GM12864 (cell line): ENCODE data around the gene TMEM74B.

Source experiments
- DNase-seq: peaks from one replicate; pipeline ENCODE4 v3.0.0-alpha.2; 2011; ENCODE audit warnings: low read depth
- H3K4me3 ChIP-seq: 2 replicates; pipeline ENCODE4 v1.5.1; 2011; ENCODE audit warnings: mild to moderate bottlenecking, low read depth, low read length, control low read depth
- TF ChIP-seq, protein P1 (sequence below): IDR thresholded peaks from 2 replicates; pipeline ENCODE4 v1.5.1; 2011; ENCODE audit warnings: low read depth, mild to moderate bottlenecking, moderate library complexity, low read length, control low read depth, inconsistent platforms; ENCODE audit errors: missing control alignments

The TMEM74B gene

GRCh38 chr20:1202762-1203504 lies 18.2 kb upstream of the TMEM74B start, which contains the start of gene C20orf202:
Gene C20orf202 (plus strand): TSS chr20:1203454. CDS start chr20:1203586, 132 bp downstream.
- no peak for DNase-seq
- H3K4me3 ChIP-seq: no peak within 1 kb of the TSS
- TF ChIP-seq, protein P1, sequence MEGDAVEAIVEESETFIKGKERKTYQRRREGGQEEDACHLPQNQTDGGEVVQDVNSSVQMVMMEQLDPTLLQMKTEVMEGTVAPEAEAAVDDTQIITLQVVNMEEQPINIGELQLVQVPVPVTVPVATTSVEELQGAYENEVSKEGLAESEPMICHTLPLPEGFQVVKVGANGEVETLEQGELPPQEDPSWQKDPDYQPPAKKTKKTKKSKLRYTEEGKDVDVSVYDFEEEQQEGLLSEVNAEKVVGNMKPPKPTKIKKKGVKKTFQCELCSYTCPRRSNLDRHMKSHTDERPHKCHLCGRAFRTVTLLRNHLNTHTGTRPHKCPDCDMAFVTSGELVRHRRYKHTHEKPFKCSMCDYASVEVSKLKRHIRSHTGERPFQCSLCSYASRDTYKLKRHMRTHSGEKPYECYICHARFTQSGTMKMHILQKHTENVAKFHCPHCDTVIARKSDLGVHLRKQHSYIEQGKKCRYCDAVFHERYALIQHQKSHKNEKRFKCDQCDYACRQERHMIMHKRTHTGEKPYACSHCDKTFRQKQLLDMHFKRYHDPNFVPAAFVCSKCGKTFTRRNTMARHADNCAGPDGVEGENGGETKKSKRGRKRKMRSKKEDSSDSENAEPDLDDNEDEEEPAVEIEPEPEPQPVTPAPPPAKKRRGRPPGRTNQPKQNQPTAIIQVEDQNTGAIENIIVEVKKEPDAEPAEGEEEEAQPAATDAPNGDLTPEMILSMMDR: no peak

DNA sequence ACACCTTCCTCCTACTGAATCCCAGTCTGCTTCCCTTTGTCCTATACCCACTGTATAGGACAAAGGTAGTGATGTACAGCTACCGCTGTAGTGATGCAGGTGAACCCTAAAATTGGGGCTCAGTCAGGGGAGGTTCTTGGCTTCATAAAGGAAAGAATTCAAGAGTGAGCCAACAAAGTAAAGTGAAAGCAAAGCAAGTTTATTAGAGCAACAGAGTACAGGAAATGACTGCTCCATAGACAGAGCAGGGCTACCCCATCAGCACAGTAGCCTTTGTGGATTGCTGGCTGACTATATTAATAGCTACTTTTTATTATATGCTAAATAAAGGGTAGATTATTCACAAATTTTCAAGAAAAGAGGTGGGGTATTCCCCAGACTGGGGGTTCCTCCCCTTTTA lies 15.2 kb upstream of the TMEM74B start:
- TF ChIP-seq, protein P1: no peak
- no peak overlapping the region for H3K4me3 ChIP-seq
- no peak for DNase-seq

DNA sequence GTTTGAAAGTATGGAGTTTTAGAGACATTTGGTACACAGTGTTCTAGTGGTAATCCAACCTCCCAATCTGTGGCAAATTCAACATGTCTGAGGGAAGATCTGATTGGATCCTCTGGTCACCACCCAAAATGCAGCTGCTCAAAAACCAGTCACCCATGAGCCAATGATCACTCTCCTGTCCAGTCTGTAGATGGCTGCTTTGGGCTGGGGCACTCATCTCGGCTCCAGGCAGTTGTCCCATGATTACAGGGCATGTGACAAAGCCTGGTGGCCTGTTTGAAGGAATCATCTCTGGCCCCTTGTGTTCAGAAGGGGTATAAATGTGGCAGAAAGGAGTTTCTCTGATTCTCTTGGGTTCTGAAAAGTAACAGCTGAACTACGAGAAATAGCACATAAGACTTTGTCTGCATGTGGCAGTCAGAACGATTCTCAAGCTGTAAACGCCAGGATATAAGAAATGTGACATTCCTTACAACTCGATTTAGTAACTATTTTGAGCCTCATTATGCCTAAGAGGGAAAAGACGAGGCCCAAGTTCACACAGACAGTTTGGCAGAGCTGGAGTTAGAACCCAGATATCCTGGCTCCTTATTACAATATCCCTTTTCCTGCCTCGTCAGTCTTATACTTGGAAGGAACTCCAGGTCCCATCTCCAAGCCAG lies 14.6 kb upstream of the TMEM74B start:
- DNase-seq: no peak
- TF ChIP-seq, protein P1: no peak

GRCh38 chr20:1198751-1199150 lies 14.0 kb upstream of the TMEM74B start:
- no peak overlapping the region for H3K4me3 ChIP-seq
- DNase-seq: no peak
- TF ChIP-seq, protein P1: no peak

More for the DNA sequence above, 14.6 kb upstream of the TMEM74B start:
- no peak overlapping the region for H3K4me3 ChIP-seq

- H3K4me3 ChIP-seq: no peak overlapping the region
- TF ChIP-seq, protein P1: no peak
- DNase-seq: no peak
Measured at GRCh38 chr20:1197801-1198200, 13.0 kb upstream of the TMEM74B start.

DNA sequence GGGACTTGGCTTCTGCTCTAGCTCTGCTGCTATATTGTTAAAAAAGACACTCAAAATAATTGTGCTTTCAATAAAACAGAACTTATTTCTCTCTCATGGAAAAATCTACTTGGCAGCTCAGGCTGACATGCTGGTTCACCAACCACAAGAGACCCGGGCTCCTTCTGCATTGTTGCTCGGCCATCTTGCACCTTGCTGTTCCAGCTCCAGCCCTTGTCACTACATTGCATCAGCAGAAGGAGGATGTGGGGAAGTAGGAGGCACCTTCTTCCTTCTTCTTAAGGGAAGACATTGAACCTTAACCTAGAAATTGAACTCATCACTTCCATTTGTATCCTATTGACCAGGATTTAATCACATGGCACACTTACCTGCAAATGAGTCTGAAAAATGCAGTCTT lies 11.9 kb upstream of the TMEM74B start:
- TF ChIP-seq, protein P1: no peak
- DNase-seq: no peak
- no peak overlapping the region for H3K4me3 ChIP-seq
